ENCODE results near the gene CGREF1. TPM values are rescaled to one million over a fixed set of nuclear protein-coding genes. Genes with fewer than 3 reads are reported as not detected.

Gene CGREF1
- total RNA-seq, 4 donors from 2014 or later = 0.50 to 1.4 (median 0.92) TPM; not detected in 1

GRCh38 chr2:27071277-27071989 is 47.5 kb downstream of the CGREF1 start, which contains the start of gene OST4:
OST4 (minus strand) TSS chr2:27071654.
- no peaks in the 10 kb centered on the region for H3K9me3 ChIP-seq
- peaks cover 62 to 87% (median 80%) of the 10 kb centered on the region in 4 donors for H3K4me1 ChIP-seq
- TF ChIP-seq CTCF (IDR thresholded peaks at IDR 0.05) (no peak), POLR2A (IDR thresholded peaks at IDR 0.05; ENCODE audit: low read depth) (peak; percentile 40), POLR2AphosphoS5 (IDR thresholded peaks at IDR 0.05) (peak; percentile 93)
- peak within 1 kb of the TSS; percentile 75 to 98 (median 90) for H3K4me3 ChIP-seq
- peak; percentile 97 for DNase-seq (ENCODE audit: extremely low spot score)
- WGBS = no CpG with 5 or more reads among the region's 86 CpGs
- peak within 1 kb of the TSS; percentile 98 to 99 (median 98) for H3K27ac ChIP-seq (replicated peaks in 1 of 4)
- intact Hi-C loops (cut with DNase I) = loop anchor here (2.0 kb wide), 1 partner anchor 21 kb away; the partner anchor contains the start of gene AGBL5
- peaks cover 5 to 42% (median 27%) of the 10 kb centered on the region in 4 donors for H3K36me3 ChIP-seq
- H3K27me3 ChIP-seq = no peaks in the 10 kb centered on the region

- H3K9me3 ChIP-seq = no peaks in the 10 kb centered on the region
- no peak for DNase-seq (ENCODE audit: extremely low spot score)
- 4% methylated on average over 7 of the region's 11 CpGs for WGBS
- H3K27ac ChIP-seq (replicated peaks in 1 of 4) = peak overlapping the region; percentile 98 to 99 (median 98)
- H3K36me3 ChIP-seq = peaks cover 5 to 47% (median 28%) of the 10 kb centered on the region in 4 donors
- H3K4me3 ChIP-seq = peak overlapping the region; percentile 75 to 98 (median 90)
- intact Hi-C loops (cut with DNase I) = loop anchor here (2.0 kb wide), 1 partner anchor 20 kb away; the partner anchor contains the start of gene AGBL5
- H3K4me1 ChIP-seq = peaks cover 58 to 82% (median 74%) of the 10 kb centered on the region in 4 donors
- no peaks in the 10 kb centered on the region for H3K27me3 ChIP-seq
- no peak for TF ChIP-seq POLR2A (IDR thresholded peaks at IDR 0.05; ENCODE audit: low read depth)
- no peak for TF ChIP-seq CTCF (IDR thresholded peaks at IDR 0.05)
These were observed 48.2 kb downstream of the CGREF1 start for GRCh38 chr2:27070653-27071276.

- 81% methylated on average over 8 of the region's 8 CpGs for WGBS
- intact Hi-C loops (cut with DNase I) = loop anchor here (2.0 kb wide), 1 partner anchor 19 kb away; the partner anchor contains the start of gene AGBL5
- DNase-seq (ENCODE audit: extremely low spot score) = no peak
- Histone ChIP-seq H3K36me3 (peaks cover 5 to 54% (median 32%) of the 10 kb centered on the region in 4 donors), H3K9me3 (no peaks in the 10 kb centered on the region), H3K4me1 (peaks cover 54 to 75% (median 68%) of the 10 kb centered on the region in 4 donors), H3K27ac (replicated peaks in 1 of 4) (peak overlapping the region; percentile 98 to 99 (median 98)), H3K27me3 (no peaks in the 10 kb centered on the region), H3K4me3 (peak overlapping the region; percentile 75 to 98 (median 90))
- TF ChIP-seq POLR2A (IDR thresholded peaks at IDR 0.05; ENCODE audit: low read depth) = no peak
- no peak for TF ChIP-seq CTCF (IDR thresholded peaks at IDR 0.05)
- TF ChIP-seq POLR2AphosphoS5 (IDR thresholded peaks at IDR 0.05) = no peak
- no peak for TF ChIP-seq EP300 (IDR thresholded peaks at IDR 0.05)
These were observed 48.8 kb downstream of the CGREF1 start for GRCh38 chr2:27069961-27070618.

GRCh38 chr2:27069436-27069835 is 49.5 kb downstream of the CGREF1 start:
- 87% methylated on average over 5 of the region's 6 CpGs for WGBS
- H3K36me3 ChIP-seq = peaks cover 5 to 54% (median 36%) of the 10 kb centered on the region in 4 donors
- intact Hi-C loops (cut with DNase I) = no loop called here
- H3K4me3 ChIP-seq = no peak overlapping the region
- peak overlapping the region in 3 of 4 donors; percentile 98 to 99 (median 98) for H3K27ac ChIP-seq (replicated peaks in 1 of 4)
- DNase-seq (ENCODE audit: extremely low spot score) = no peak
- H3K4me1 ChIP-seq = peaks cover 48 to 69% (median 62%) of the 10 kb centered on the region in 4 donors
- TF ChIP-seq CTCF (IDR thresholded peaks at IDR 0.05) = no peak
- TF ChIP-seq POLR2AphosphoS5 (IDR thresholded peaks at IDR 0.05) = no peak
- TF ChIP-seq EP300 (IDR thresholded peaks at IDR 0.05) = no peak
- no peak for TF ChIP-seq POLR2A (IDR thresholded peaks at IDR 0.05; ENCODE audit: low read depth)
- no peaks in the 10 kb centered on the region for H3K27me3 ChIP-seq
- H3K9me3 ChIP-seq = no peaks in the 10 kb centered on the region
